ENCODE results near the gene ATXN7. TPM values are rescaled to one million over a fixed set of nuclear protein-coding genes. Genes with fewer than 3 reads are reported as not detected.

ATXN7 gene
- total RNA-seq, 1 experiment from 2014 or later = 3.6 TPM

GRCh38 chr3:63817225-63817624 lies 46.4 kb upstream of the ATXN7 start:
- Histone ChIP-seq H3K36me3 (ENCODE audit: low read depth, low read length) (no peaks in the 10 kb centered on the region), H3K4me2 (ENCODE audit: low read length) (no peak overlapping the region), H3K79me2 (ENCODE audit: low read length) (no peaks in the 10 kb centered on the region), H4K20me1 (ENCODE audit: low read length) (no peaks in the 10 kb centered on the region), H3K9me3 (ENCODE audit: low read length) (no peaks in the 10 kb centered on the region), H3K9ac (ENCODE audit: low read length) (no peak overlapping the region), H3K9me2 (replicated peaks; ENCODE audit: low read length) (no peaks in the 10 kb centered on the region), H3K27ac (ENCODE audit: low read length) (no peak overlapping the region), H3K4me1 (ENCODE audit: insufficient read depth, low read length) (no peaks in the 10 kb centered on the region), H3F3A (ENCODE audit: low read length, unreplicated experiment) (no peaks in the 10 kb centered on the region), H3K4me3 (ENCODE audit: low read length) (no peak overlapping the region), H2AFZ (ENCODE audit: low read length) (no peak overlapping the region), H3K27me3 (ENCODE audit: low read length) (no peaks in the 10 kb centered on the region)
- TF ChIP-seq EZH2phosphoT487 (IDR thresholded peaks at IDR 0.05; ENCODE audit: borderline replicate concordance, low read length) = no peak
- DNase-seq (no peak), ATAC-seq (no peak)
- POLR2A ChIA-PET (ENCODE audit: unreplicated experiment) = no interaction called here
- intact Hi-C loops (cut with micrococcal nuclease) = loop anchor here (5.0 kb wide), 1 partner anchor 155 kb away; no protein-coding TSS in a partner anchor
- no TSS peak for BruUV-seq (replicated peaks)
- CTCF ChIA-PET = no interaction called here

DNA sequence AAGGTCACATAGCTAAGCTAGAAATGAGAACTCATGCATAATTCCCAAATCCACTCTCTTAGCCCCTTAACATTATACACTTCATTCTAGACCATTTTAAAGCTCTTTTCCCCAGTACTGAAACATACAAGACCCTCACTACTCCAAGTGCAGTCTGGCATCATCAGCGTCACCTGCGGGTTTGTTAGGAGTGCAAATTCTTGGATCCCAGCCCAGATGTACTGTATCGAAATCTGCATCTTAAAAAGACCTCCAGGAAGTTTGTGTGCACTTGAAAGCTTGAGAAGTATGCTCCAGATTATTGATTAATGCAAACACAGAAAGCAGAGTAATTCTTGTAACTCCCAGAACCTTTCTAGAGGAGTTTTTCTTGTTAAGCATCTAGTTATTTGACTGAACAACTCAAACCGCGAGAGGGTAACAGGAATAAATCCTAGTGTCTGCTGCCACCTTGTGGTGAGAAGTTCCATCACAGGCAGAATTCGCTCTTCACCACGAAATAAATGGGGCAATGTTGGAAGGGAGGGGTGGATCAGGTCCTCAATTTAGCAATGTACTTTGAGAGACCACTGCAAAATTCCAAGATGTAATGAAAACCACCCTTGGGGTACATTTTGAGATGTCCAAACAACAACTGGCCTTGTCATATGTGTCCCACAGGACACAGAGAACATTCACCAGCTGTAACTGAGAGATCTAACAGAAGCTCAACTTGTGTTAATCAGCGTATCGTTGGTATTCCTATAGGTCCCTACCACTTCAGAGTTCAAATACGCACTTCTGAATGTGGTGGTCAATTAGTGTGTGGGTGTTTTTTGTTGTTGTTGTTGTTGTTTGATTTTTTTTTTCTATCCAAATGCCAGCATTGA lies 45.2 kb upstream of the ATXN7 start:
- H3K4me1 ChIP-seq (ENCODE audit: insufficient read depth, low read length) = no peaks in the 10 kb centered on the region
- TF ChIP-seq, protein P1, sequence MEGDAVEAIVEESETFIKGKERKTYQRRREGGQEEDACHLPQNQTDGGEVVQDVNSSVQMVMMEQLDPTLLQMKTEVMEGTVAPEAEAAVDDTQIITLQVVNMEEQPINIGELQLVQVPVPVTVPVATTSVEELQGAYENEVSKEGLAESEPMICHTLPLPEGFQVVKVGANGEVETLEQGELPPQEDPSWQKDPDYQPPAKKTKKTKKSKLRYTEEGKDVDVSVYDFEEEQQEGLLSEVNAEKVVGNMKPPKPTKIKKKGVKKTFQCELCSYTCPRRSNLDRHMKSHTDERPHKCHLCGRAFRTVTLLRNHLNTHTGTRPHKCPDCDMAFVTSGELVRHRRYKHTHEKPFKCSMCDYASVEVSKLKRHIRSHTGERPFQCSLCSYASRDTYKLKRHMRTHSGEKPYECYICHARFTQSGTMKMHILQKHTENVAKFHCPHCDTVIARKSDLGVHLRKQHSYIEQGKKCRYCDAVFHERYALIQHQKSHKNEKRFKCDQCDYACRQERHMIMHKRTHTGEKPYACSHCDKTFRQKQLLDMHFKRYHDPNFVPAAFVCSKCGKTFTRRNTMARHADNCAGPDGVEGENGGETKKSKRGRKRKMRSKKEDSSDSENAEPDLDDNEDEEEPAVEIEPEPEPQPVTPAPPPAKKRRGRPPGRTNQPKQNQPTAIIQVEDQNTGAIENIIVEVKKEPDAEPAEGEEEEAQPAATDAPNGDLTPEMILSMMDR (conservative IDR thresholded peaks at IDR 0.05; ENCODE audit: low read depth, low read length) = peak; percentile 70
- no peak for TF ChIP-seq EZH2 (IDR thresholded peaks at IDR 0.05; ENCODE audit: low read length, unreplicated experiment)
- H2AFZ ChIP-seq (ENCODE audit: low read length) = no peak overlapping the region
- DNase-seq = peak; percentile 54
- H3K27me3 ChIP-seq (ENCODE audit: low read length) = no peaks in the 10 kb centered on the region
- ChIA-PET POLR2A (ENCODE audit: unreplicated experiment) (no interaction called here), CTCF (interaction anchor here (0.6 kb wide), 1 partner anchor 468 kb away, joined by 3 read pairs; no protein-coding TSS in a partner anchor)
- intact Hi-C loops (cut with micrococcal nuclease) = loop anchor here (1.0 to 5.0 kb wide), 2 partner anchors 156 to 469 kb away; no protein-coding TSS in a partner anchor
- peak overlapping the region; percentile 56; the same call in 1 of the 2 replicates for H3K4me2 ChIP-seq (ENCODE audit: low read length)
- H3K27ac ChIP-seq (ENCODE audit: low read length) = no peak overlapping the region
- no peaks in the 10 kb centered on the region for H3F3A ChIP-seq (ENCODE audit: low read length, unreplicated experiment)
- no peak overlapping the region for H3K9ac ChIP-seq (ENCODE audit: low read length)
- H3K36me3 ChIP-seq (ENCODE audit: low read depth, low read length) = no peaks in the 10 kb centered on the region
- no peaks in the 10 kb centered on the region for H3K79me2 ChIP-seq (ENCODE audit: low read length)
- peak; percentile 58 for ATAC-seq
- no peaks in the 10 kb centered on the region for H3K9me3 ChIP-seq (ENCODE audit: low read length)
- H3K4me3 ChIP-seq (ENCODE audit: low read length) = no peak overlapping the region
- H4K20me1 ChIP-seq (ENCODE audit: low read length) = no peaks in the 10 kb centered on the region
- no TSS peak for BruUV-seq (replicated peaks)
- H3K9me2 ChIP-seq (replicated peaks; ENCODE audit: low read length) = no peaks in the 10 kb centered on the region

DNA sequence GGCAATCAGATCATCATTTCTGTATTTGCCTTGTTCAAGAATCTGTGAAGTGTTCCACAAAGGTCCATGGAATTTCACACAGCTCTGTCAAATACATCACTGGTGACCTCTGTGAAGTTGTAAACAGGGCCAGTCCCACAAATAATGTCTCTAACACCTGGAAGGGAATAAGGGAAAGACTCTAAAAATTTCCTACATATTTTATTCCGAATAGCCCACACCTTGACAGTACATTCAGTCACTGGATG lies 44.6 kb upstream of the ATXN7 start, which contains the start of gene C3orf49:
C3orf49 (plus strand) TSS at position 149 of the 248 bp plus-strand sequence. CDS start 173 bp downstream, outside the sequence.
- no peak within 1 kb of the TSS for H3K9ac ChIP-seq (ENCODE audit: low read length)
- H3K9me3 ChIP-seq (ENCODE audit: low read length) = no peaks in the 10 kb centered on the region
- no peak within 1 kb of the TSS for H3K27ac ChIP-seq (ENCODE audit: low read length)
- H3K36me3 ChIP-seq (ENCODE audit: low read depth, low read length) = no peaks in the 10 kb centered on the region
- H3K9me2 ChIP-seq (replicated peaks; ENCODE audit: low read length) = no peaks in the 10 kb centered on the region
- peak within 1 kb of the TSS; percentile 56; the same call in 1 of the 2 replicates for H3K4me2 ChIP-seq (ENCODE audit: low read length)
- H2AFZ ChIP-seq (ENCODE audit: low read length) = no peak within 1 kb of the TSS
- ATAC-seq (no peak), DNase-seq (no peak)
- ChIA-PET POLR2A (ENCODE audit: unreplicated experiment) (no interaction called here), CTCF (interaction anchor here (0.6 kb wide), 1 partner anchor 469 kb away, joined by 3 read pairs; no protein-coding TSS in a partner anchor)
- intact Hi-C loops (cut with micrococcal nuclease) = loop anchor here (5.0 kb wide), 1 partner anchor 157 kb away; no protein-coding TSS in a partner anchor
- BruUV-seq (replicated peaks) = no TSS peak
- H3K79me2 ChIP-seq (ENCODE audit: low read length) = no peaks in the 10 kb centered on the region
- no peaks in the 10 kb centered on the region for H4K20me1 ChIP-seq (ENCODE audit: low read length)
- H3K4me3 ChIP-seq (ENCODE audit: low read length) = no peak within 1 kb of the TSS
- TF ChIP-seq, protein P1 (conservative IDR thresholded peaks at IDR 0.05; ENCODE audit: low read depth, low read length) = no peak
- no peak for TF ChIP-seq EZH2 (IDR thresholded peaks at IDR 0.05; ENCODE audit: low read length, unreplicated experiment)
- TF ChIP-seq EZH2phosphoT487 (IDR thresholded peaks at IDR 0.05; ENCODE audit: borderline replicate concordance, low read length) = no peak
- no peaks in the 10 kb centered on the region for H3F3A ChIP-seq (ENCODE audit: low read length, unreplicated experiment)
- H3K27me3 ChIP-seq (ENCODE audit: low read length) = no peaks in the 10 kb centered on the region
- H3K4me1 ChIP-seq (ENCODE audit: insufficient read depth, low read length) = no peaks in the 10 kb centered on the region; the same call in 1 of the 2 replicates
